Measurements from ENCODE around the gene BZW1.

BZW1 gene

GRCh38 chr2:200811333-200812121 is at the start of gene BZW1:
Gene BZW1 (plus strand): TSS chr2:200811910. CDS start chr2:200813218, 1,308 bp downstream.
- DNase-seq, result peak; percentile 97

DNA sequence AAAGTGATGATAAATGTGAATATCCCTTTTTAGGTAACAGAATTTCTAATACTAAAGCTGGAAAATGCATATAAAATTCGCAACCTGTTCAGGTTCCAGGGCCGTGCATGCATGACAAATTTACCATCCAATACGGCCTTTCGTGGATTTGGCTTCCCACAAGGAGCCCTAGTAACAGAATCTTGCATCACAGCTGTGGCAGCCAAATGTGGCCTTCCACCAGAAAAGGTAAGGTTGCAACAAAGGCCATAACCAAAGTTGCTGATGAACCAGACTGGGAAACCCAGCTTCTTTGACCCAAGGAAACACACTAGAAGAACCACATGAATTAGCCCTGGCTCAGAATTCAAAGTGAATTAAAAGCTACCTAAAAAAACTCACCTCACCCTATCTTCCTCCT is 49.6 kb upstream of the BZW1 start:
- DNase-seq, result no peak

GRCh38 chr2:200763422-200763821 is 48.3 kb upstream of the BZW1 start:
- DNase-seq, result no peak

- DNase-seq, result no peak
These were observed 46.4 kb upstream of the BZW1 start for GRCh38 chr2:200765139-200765951.

GRCh38 chr2:200765995-200766660 is 45.6 kb upstream of the BZW1 start:
- DNase-seq, result no peak

GRCh38 chr2:200767111-200767885 is 44.4 kb upstream of the BZW1 start:
- DNase-seq, result no peak

DNA sequence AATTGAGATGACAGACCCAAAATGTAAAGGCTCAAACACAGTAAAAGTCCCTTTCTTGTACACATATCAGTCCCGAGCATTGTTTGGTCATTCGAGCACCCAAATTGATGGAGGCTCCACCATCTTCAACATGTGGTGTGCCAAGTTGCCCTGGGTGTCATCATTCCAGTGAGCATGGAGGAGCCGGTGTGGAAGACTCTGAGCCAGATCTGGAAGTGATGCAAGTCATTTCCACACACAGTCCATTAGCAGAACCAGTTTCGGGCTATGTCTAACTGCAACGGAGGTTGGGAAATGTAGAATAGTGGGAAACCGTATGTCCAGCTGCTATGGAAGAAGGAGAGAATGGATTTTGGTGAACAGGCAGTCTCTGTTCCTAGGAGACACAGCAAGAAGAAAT is 40.9 kb upstream of the BZW1 start:
- DNase-seq, result no peak

DNA sequence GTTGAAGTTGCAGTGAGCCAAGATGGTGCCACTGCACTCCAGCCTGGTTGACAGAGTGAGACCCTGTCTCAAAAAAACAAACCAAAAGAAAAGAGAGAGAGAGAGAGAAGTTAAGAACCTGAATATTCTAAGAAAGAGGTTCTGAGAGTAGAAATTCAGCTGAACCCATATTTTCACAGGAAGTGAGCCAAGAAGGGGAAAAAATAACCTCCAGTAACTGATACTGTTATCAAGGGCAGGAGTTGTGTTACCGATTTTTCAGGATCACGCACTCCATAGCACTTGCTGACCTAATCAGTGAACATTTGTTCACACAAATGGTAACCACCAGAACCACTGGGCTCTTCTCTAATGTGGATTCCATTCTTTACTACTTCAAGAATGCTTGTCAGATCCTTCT is 39.1 kb upstream of the BZW1 start:
- no peak for DNase-seq

DNA sequence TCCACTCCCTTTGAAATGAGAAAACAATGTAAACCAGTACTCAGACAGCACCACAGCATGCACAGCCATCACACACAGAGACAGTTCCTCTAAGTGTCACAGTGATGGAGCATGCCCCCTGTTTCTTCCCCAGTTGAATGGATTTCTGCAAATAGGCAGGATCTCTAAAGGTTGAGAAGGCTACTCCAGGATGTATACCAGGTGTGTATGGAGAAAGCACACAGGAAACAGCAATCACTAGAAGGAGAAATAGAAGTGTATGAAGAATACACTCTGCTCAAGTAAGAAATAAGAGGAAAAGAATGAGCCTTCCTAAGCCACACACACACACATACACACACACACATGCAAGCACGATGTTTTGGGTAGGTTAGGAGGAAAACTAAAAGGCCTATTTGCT is 38.6 kb upstream of the BZW1 start:
- DNase-seq, result no peak

- no peak for DNase-seq
These were observed 36.8 kb upstream of the BZW1 start for GRCh38 chr2:200774920-200775319.

DNA sequence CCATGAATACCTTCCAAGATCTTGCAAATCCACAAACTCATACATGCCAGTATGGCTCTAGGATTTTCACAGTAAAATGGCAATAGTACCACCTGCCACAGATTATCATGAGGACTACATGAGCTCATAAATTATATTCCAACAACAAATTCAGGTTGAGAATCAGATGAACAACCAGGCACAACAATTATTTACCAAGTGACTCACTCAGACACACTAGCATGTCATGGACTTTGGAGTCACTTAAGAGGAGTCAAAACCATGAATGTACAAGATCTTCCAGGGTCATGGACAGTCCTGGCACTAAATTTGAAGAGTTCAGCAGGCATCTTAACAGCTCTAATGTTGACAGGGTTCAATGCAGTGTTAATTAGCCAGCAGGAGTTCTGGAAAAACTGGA is 34.4 kb upstream of the BZW1 start:
- no peak for DNase-seq

DNA sequence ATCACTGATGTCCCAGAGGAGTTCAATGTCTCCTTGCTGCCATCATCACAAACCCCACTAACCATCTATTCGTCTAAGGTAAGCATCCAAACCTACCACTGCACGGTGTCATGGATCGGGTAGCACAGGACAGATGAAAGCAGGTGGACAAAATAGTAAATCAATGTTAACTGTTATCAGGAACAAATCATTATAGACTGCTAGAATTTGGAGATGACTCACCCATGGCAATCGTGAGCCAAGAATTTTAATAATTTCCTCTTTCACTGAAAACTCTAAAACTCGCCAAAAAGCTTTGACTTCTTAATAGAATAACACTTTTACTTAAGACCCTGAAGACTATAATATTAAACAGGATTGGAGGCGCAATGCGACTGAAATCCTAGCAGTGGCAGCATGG is 33.7 kb upstream of the BZW1 start:
- DNase-seq, result no peak

DNA sequence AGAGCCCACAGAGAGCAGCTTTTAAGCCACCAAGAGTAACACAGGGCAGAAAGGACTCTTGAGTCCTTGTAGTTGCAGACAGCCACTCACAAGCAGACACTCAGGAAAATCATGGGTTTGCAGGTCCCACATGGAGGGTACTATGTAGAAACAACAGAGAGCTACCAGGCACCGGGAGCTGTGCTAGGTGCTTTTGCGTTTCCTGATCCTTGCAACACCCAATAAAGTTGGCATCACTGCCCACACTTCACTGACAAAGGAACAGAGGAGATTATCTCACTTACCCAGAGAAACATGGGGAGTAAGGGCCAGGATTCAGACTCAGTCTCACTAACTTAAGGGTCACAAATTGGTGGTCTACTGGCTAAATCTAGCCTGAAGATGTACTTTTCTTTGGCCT is 32.5 kb upstream of the BZW1 start:
- no peak for DNase-seq

DNA sequence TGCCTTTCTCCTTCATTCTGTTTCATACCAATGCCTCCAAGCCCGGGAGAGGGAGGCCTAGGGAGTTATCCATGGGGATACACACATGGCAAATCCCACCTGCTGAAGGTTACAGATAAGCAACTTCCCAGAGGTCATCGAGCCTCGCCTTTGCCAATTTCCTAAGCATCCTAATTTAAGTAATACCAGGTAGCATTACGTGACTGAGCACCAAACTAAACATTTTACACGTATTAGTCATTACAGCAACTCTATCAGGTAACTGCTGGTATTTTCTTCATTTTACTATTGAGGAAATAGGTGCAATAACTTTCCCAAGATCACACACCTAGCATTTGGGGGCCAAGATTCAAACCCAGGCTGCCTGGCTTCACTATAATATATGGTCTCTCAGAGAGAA is 30.1 kb upstream of the BZW1 start:
- DNase-seq, result no peak

DNA sequence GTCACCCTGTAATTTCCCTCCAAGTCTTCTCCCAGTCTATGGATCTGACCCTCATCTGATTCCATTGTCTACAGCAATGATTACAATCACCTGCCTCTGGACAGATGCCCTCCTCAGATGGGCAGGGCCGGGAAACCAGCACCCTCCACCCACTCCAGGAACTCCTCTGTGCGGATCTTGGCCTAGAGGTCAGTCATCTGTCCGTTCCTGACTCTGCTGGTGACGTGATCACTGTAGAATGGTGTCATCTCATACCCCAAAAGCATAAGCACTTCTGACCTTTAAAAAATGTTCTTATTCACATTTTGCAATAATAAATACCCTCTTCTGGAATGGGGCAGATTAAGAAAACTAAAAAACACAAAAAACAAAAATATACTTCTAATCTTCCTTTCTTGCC is 29.5 kb upstream of the BZW1 start:
- DNase-seq, result no peak

DNA sequence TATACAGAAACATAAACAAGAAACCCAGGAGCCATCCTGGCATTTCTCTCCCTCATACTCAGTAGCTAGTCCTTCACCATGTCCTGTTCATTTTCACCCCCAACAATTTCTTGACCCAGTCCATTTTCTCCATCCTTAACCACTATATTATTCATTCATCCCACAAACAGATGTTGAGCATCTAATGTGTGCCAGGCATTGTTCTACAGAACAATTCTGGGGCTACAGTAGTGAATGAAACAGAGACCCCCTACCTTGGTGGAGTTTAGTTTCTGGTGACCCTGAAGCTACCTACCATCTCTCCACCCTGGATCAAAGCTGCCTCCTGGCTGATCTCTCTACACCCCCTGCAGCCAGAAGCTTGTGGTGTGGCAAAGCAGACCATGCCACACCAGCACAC is 27.5 kb upstream of the BZW1 start:
- DNase-seq, result no peak

DNA sequence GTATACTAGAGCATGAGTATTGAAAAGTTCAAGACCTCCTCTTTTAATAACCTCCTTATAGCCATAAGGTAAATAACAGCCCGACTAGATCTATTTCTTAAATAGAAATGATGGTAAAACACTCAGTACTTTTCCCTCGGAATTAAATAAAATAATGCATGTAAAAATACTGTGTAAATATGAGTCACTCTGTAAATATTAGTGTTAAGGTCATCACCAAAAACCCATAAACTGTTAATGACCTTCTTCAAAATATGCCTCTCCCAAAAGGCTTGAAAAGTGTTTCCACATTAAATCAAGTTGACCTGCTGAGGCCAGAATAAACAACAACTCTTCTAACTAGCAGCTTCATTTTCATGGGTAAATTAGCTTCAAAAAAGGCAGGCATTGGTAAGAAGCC is 25.3 kb upstream of the BZW1 start:
- DNase-seq, result no peak

DNA sequence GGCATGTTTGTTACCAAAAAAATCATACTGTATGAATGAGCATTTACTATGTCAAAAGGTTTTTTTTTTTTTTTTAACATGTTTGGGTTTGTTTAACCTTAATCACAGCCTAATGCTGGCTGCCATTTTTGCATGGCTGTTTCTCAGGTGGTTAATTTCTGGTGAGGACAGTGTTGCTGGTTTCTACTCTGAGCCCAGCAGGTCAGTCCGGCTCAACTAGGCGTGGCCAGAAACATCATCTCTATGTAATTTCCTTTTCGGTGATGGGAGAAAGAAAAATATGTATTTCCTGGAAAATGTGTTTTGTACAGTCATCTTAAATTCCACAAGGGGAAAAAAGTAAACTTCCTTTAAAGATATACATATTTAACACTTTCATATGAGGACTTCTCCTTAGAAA is 24.9 kb upstream of the BZW1 start:
- DNase-seq, result no peak

DNA sequence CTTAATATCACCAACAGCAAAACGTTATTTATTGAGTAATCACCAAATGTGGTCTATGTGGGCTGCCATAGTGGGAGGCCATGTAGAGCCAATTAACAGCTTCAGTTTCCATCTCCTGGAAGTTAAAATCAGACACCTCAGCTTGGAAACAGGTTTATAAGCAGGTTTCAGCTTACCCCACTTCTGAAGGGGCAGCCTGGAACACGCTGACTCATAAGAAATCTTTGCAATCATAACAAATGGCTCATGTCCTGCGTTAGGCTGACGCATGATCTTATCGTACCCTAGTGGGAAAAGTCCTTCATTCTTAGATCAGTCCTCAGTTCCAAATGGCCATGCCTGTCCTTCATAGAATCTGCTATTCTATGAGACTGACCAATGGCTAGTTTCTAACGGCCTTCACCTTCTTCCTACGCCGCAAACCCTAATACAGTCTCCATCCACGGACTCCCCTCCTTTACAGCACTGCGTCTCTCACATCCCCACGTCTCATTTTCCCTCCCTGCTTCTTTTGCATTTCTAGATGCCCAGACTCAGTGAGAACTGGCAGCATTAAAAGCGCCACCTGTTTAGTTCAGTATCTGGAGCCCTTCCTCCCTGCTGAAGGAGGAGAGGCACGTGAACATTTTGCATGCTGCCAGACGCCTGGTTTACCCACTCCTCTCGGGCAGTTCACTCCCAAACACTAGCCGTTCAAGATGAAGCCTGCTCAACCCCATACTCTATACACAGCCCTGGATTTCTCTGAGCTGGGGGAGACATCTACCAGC is 24.2 kb upstream of the BZW1 start:
- DNase-seq, result no peak

DNA sequence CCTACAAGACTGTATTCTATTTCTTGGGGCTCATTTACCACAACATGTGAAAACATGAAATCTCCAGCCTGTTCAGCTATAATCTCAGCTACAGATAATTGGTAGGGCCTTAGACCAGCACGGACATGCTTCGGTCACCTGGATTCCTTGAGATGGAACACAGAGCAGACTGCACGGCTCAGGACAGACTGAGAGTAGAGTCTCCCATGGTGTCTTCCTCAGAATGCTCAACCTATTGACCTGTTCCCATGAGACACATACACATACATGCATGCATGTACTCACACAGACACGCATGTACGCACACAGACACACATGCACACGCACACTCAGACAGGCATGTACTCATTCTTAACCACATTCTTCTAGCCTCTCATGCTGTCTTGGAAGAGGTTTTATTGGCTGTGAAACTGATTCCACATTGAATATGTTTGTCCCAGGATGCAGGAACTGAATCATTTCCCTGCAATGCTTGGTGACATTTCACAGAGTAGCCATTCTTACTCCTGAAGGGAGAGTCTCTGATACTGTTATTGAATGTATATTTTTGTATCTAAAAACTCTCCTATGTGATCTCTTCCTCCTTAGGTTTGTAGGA is 23.5 kb upstream of the BZW1 start:
- DNase-seq, result no peak

DNA sequence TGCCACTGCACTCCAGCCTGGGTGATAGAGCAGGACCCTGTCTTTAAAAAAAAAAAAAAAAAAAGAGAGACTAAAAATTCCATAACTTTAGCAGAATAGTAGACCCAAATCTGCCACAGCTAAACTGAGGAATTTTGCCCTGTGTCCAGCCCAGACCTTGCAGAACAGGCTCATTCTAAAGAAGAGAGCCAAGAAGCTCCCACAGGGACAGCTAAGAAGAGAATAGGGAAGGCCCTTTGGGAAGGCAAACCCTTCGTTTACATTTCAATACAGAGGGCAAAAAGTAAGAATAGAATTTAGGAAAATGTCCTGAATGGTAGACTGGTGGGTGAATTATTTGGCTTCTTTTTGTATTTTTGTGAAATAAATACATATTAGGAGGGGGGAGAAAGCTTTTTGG is 21.5 kb upstream of the BZW1 start:
- DNase-seq, result no peak

GRCh38 chr2:200791905-200792304 is 19.8 kb upstream of the BZW1 start:
- no peak for DNase-seq

Data from NCI-H345 (cell line).